Measurements from ENCODE around the gene TTLL4. TPM values are rescaled to one million over a fixed set of nuclear protein-coding genes. Genes with fewer than 3 reads are reported as not detected.

Gene TTLL4
- total RNA-seq, result 5.6 and 8.7 TPM in 2 replicates

GRCh38 chr2:218710687-218711549 lies at the start of gene TTLL4:
TTLL4 (plus strand) TSS chr2:218710835; CDS start chr2:218737677, 26,842 bp downstream.

DNA sequence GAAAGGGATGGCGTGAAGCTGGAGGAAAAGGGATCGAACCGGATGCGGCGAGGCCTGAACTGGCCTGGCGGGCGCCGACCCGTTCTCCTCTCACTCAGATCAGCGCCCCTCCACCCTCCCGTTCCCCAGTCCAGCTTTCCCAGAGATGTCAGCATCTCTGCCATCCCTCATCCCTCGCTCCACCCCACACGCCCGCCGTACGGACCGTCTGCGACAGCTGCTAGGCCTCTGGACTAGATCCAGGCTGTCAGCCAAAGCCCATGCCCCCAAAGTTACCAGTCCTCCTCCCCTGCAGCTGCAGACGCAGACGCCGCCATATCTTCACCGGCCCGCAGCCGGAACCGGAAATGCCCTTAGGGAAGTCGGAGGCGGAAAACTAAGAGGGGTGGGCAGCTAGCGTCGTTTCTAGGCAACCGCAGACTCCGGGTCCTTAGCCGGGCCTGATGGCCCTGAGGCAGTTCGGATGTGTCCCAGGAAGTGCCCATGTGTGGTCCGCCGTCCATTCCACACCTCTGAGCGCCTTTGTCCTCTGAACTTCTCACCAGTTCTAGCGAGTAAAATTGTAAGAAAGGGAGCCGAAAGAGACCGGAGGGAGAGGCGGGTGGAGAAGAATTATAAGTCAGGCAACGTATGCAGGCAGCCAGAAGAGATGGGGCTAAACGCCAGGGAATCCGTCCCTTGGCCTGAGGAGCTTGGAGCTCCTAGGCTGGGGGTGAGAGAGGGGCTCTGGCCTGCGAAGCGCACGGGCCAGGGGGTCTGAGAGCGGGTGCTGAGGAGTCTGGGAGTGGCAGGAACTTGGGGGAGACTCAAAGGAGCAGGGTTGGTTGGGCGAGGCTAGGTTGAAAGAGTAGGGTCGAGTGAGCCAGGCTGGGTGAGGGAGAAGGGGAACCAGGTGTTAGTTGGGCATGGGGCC lies 38.7 kb upstream of the TTLL4 start, which contains the start of the genes RNF25 and STK36:
Gene RNF25, minus strand, starts transcription at position 349 of the 913 bp plus-strand sequence. Its CDS starts 32 bp downstream, at position 317.
Gene STK36, plus strand, starts transcription at position 433 of the 913 bp plus-strand sequence. CDS start 744 bp downstream, outside the sequence.

DNA sequence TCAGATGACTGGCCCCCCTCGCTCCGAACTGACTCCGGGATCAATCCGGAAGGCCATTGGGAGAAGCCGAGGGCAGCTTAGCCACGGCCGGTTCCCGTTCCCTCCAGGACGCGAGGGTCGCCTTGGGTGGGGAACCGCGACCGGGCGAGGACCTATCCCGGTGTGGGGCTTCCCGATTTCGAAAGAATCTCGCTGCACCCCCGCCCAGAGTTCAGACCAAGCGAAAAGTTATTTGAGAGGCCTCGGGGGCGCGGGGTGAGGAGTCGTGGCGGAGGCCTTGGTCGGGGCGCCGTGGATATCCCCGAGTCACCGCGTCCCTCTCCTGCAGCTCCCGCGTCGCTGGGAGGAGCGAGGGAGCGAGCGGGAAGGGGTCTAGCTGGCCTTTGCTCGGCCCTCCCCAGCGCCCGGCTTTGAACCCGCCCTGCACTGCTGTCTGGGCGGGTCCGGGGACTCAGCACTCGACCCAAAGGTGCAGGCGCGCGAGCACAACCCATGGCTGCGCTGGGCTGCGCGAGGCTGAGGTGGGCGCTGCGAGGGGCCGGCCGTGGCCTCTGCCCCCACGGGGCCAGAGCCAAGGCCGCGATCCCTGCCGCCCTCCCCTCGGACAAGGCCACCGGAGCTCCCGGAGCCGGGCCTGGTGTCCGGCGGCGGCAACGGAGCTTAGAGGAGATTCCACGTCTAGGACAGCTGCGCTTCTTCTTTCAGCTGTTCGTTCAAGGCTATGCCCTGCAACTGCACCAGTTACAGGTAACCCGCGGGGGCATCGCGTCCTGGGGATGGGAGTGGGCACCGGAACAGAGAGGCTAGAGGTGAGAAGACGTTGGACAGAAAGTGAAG lies 71.3 kb downstream of the TTLL4 start, which contains the start of gene CYP27A1:
Gene CYP27A1, plus strand, starts transcription at position 457 of the 837 bp plus-strand sequence. Its CDS starts 36 bp downstream, at position 493.

Other genes starting within 250 kb of the TTLL4 start
- 7.7 and 10.4 TPM in 2 replicates for gene USP37, start 142.5 kb upstream of the TTLL4 start, total RNA-seq
- 33.5 and 42.1 TPM in 2 replicates for gene CNOT9, start 142.0 kb upstream of the TTLL4 start, total RNA-seq
- 0.85 and 1.6 TPM in 2 replicates for gene PLCD4, start 102.9 kb upstream of the TTLL4 start, total RNA-seq
- 6.5 and 8.2 TPM in 2 replicates for gene ZNF142, start 51.2 kb upstream of the TTLL4 start, total RNA-seq
- 35.8 and 45.3 TPM in 2 replicates for gene BCS1L, start 51.2 kb upstream of the TTLL4 start, total RNA-seq
- 30.0 and 44.4 TPM in 2 replicates for gene RNF25, start 38.8 kb upstream of the TTLL4 start, total RNA-seq
- gene STK36, start 38.7 kb upstream of the TTLL4 start, total RNA-seq, result 10.9 and 24.0 TPM in 2 replicates
- 5.8 and 8.6 TPM in 2 replicates for gene CYP27A1, start 71.3 kb downstream of the TTLL4 start, total RNA-seq
- not detected in 2 replicates for gene PRKAG3, start 121.0 kb downstream of the TTLL4 start, total RNA-seq
- gene WNT6, start 149.0 kb downstream of the TTLL4 start, total RNA-seq, result not detected in 2 replicates
- not detected in 2 replicates for gene WNT10A, start 170.0 kb downstream of the TTLL4 start, total RNA-seq
- not detected in 2 replicates for gene CDK5R2, start 248.8 kb downstream of the TTLL4 start, total RNA-seq